CD4-positive, CD25-positive, alpha-beta regulatory T cell (primary cell): ENCODE data around the gene NCKAP1. TPM values are rescaled to one million over a fixed set of nuclear protein-coding genes. Genes with fewer than 3 reads are reported as not detected.
"Not testable (repeated sequence)": the region's sequence is repeated elsewhere in the genome, so short reads cannot be mapped to it uniquely, and the experiment has no call there.

Experiments used
- ATAC-seq, 2 donors: fragments of 150-1000 bp; cut with Tn5 transposase; one replicate each; pipeline ENCODE4 v1.10.0; 2021; ENCODE audit warnings: low read depth in 2 of 2, moderate number of reproducible peaks in 2 of 2, moderate library complexity in 1 of 2
- DNase-seq, 3 donors: peaks; one replicate each; pipeline versions ENCODE4 v3.0.0 to v3.0.0-alpha.2; 2012 to 2022; ENCODE audit warnings: mixed read lengths in 1 of 3
- H3K27ac ChIP-seq: one replicate; pipeline ENCODE4 v1.7.0; 2013; ENCODE audit warnings: mild to moderate bottlenecking, low read length; ENCODE audit not compliant: insufficient read depth, poor library complexity, severe bottlenecking
- H3K27me3 ChIP-seq: one replicate; pipeline ENCODE4 v1.7.0; 2013; ENCODE audit warnings: low read length; ENCODE audit not compliant: control insufficient read depth, insufficient read depth
- H3K36me3 ChIP-seq: one replicate; pipeline ENCODE4 v1.7.0; 2013; ENCODE audit warnings: mild to moderate bottlenecking, low read length, moderate library complexity; ENCODE audit not compliant: control insufficient read depth, insufficient read depth
- H3K4me1 ChIP-seq: 2 replicates; pipeline ENCODE4 v1.7.0; 2013; ENCODE audit warnings: mild to moderate bottlenecking, low read length; ENCODE audit not compliant: insufficient read depth, control insufficient read depth, poor library complexity, severe bottlenecking
- H3K4me3 ChIP-seq: one replicate; pipeline ENCODE4 v1.7.0; 2013; ENCODE audit warnings: low read depth, mild to moderate bottlenecking, low read length, moderate library complexity
- H3K9me3 ChIP-seq, 2 experiments: 1 replicate in 1 of 2; 2 replicates in 1 of 2; pipeline ENCODE4 v1.7.0; 2013; ENCODE audit warnings: low read length in 2 of 2, mild to moderate bottlenecking in 1 of 2, moderate library complexity in 1 of 2; ENCODE audit not compliant: control insufficient read depth in 2 of 2
- H3K27ac Mint-ChIP-seq, 3 donors: one replicate each; pipeline ENCODE4 v1.8.0; 2020 to 2022; ENCODE audit warnings: mild to moderate bottlenecking in 3 of 3, mixed read lengths in 3 of 3, moderate library complexity in 2 of 3
- H3K27me3 Mint-ChIP-seq: one replicate; pipeline ENCODE4 v1.8.0; 2022; ENCODE audit warnings: mild to moderate bottlenecking, mixed read lengths
- H3K36me3 Mint-ChIP-seq: one replicate; pipeline ENCODE4 v1.8.0; 2020; ENCODE audit warnings: mixed read lengths
- H3K4me1 Mint-ChIP-seq, 4 donors: one replicate each; pipeline ENCODE4 v1.8.0; 2020 to 2022; ENCODE audit warnings: mixed read lengths in 4 of 4, mild to moderate bottlenecking in 1 of 4
- H3K4me3 Mint-ChIP-seq, 4 donors: one replicate each; pipeline ENCODE4 v1.8.0; 2020 to 2022; ENCODE audit warnings: mild to moderate bottlenecking in 4 of 4, mixed read lengths in 4 of 4, moderate library complexity in 3 of 4
- H3K9me3 Mint-ChIP-seq, 7 donors: one replicate each; pipeline ENCODE4 v1.8.0; 2020 to 2022; ENCODE audit warnings: mixed read lengths in 7 of 7, mild to moderate bottlenecking in 3 of 7, moderate library complexity in 2 of 7
- polyA plus RNA-seq, 4 donors: library from polyadenylated mRNA; unstranded; fragments of 300-500 nt; fragmentation: Illumina TruSeq; gene quantifications; one replicate each; pipeline ENCODE4 v1.2.3, GENCODE V29; 2021
- total RNA-seq: library from RNA; stranded (reverse); gene quantifications from one replicate; pipeline ENCODE4 v1.2.3, GENCODE V29; 2022

NCKAP1 gene
- total and polyA plus RNA-seq, 5 donors from 2014 or later: 0.64 to 5.7 (median 1.1) TPM

GRCh38 chr2:183026424-183026823 lies 11.8 kb downstream of the NCKAP1 start:
- no peak for DNase-seq
- H3K4me3 Mint-ChIP-seq: no peak overlapping the region
- H3K4me1 Mint-ChIP-seq: peaks cover 0 to 5% (median 0%) of the 10 kb centered on the region in 4 donors

GRCh38 chr2:183025993-183026392 lies 12.3 kb downstream of the NCKAP1 start:
- no peak overlapping the region for H3K27ac Mint-ChIP-seq
- H3K27me3 ChIP-seq: peaks cover 9% of the 10 kb centered on the region
- ATAC-seq: no peak
- H3K4me1 ChIP-seq: no peaks in the 10 kb centered on the region
- H3K4me3 ChIP-seq: no peak overlapping the region
- H3K9me3 Mint-ChIP-seq: peaks cover 0 to 1% (median 0%) of the 10 kb centered on the region in 7 donors
- DNase-seq: no peak
- H3K36me3 Mint-ChIP-seq: peaks cover 4% of the 10 kb centered on the region
- H3K27ac ChIP-seq: no peak overlapping the region
- H3K4me3 Mint-ChIP-seq: no peak overlapping the region
- H3K36me3 ChIP-seq: no peaks in the 10 kb centered on the region
- H3K4me1 Mint-ChIP-seq: peaks cover 0 to 5% (median 0%) of the 10 kb centered on the region in 4 donors
- no peaks in the 10 kb centered on the region for H3K9me3 ChIP-seq
- H3K27me3 Mint-ChIP-seq: peaks cover 29% of the 10 kb centered on the region

More at GRCh38 chr2:183026424-183026823, 11.8 kb downstream of the NCKAP1 start:
- Histone ChIP-seq H3K27ac (no peak overlapping the region), H3K27me3 (peaks cover 10% of the 10 kb centered on the region), H3K4me3 (no peak overlapping the region), H3K4me1 (no peaks in the 10 kb centered on the region), H3K36me3 (no peaks in the 10 kb centered on the region), H3K9me3 (no peaks in the 10 kb centered on the region)
- Mint-ChIP-seq H3K9me3 (peaks cover 0 to 1% (median 0%) of the 10 kb centered on the region in 7 donors), H3K27ac (no peak overlapping the region), H3K27me3 (peaks cover 30% of the 10 kb centered on the region), H3K36me3 (peaks cover 3% of the 10 kb centered on the region)
- ATAC-seq: no peak

GRCh38 chr2:183024339-183025095 lies 13.7 kb downstream of the NCKAP1 start:
- peaks cover 8% of the 10 kb centered on the region for H3K36me3 Mint-ChIP-seq
- no peaks in the 10 kb centered on the region for H3K9me3 ChIP-seq
- H3K36me3 ChIP-seq: no peaks in the 10 kb centered on the region
- no peak overlapping the region for H3K4me3 Mint-ChIP-seq
- ATAC-seq (no peak), DNase-seq (no peak)
- peaks cover 19% of the 10 kb centered on the region for H3K27me3 Mint-ChIP-seq
- H3K27ac ChIP-seq: no peak overlapping the region
- no peaks in the 10 kb centered on the region for H3K4me1 ChIP-seq
- peaks cover 4% of the 10 kb centered on the region for H3K27me3 ChIP-seq
- peaks cover 0 to 3% (median 0%) of the 10 kb centered on the region in 7 donors for H3K9me3 Mint-ChIP-seq
- H3K4me3 ChIP-seq: no peak overlapping the region
- no peak overlapping the region for H3K27ac Mint-ChIP-seq
- peaks cover 0 to 5% (median 0%) of the 10 kb centered on the region in 4 donors for H3K4me1 Mint-ChIP-seq

- no peak for ATAC-seq
- no peaks in the 10 kb centered on the region for H3K4me1 ChIP-seq
- H3K27ac Mint-ChIP-seq: no peak overlapping the region
- H3K4me1 Mint-ChIP-seq: peaks cover 0 to 2% (median 0%) of the 10 kb centered on the region in 4 donors
- H3K36me3 Mint-ChIP-seq: peaks cover 9% of the 10 kb centered on the region
- no peak overlapping the region for H3K4me3 Mint-ChIP-seq
- H3K27me3 Mint-ChIP-seq: peaks cover 13% of the 10 kb centered on the region
- no peak overlapping the region for H3K27ac ChIP-seq
- no peak overlapping the region for H3K4me3 ChIP-seq
- peaks cover 0 to 3% (median 0%) of the 10 kb centered on the region in 7 donors for H3K9me3 Mint-ChIP-seq
- H3K36me3 ChIP-seq: no peaks in the 10 kb centered on the region
- DNase-seq: no peak
- H3K9me3 ChIP-seq: no peaks in the 10 kb centered on the region
- H3K27me3 ChIP-seq: no peaks in the 10 kb centered on the region
These were observed 15.5 kb downstream of the NCKAP1 start for GRCh38 chr2:183022711-183023110.

GRCh38 chr2:183021613-183022012 lies 16.6 kb downstream of the NCKAP1 start:
- Histone ChIP-seq H3K27ac (no peak overlapping the region), H3K9me3 (no peaks in the 10 kb centered on the region), H3K27me3 (no peaks in the 10 kb centered on the region), H3K4me1 (no peaks in the 10 kb centered on the region), H3K4me3 (no peak overlapping the region), H3K36me3 (no peaks in the 10 kb centered on the region)
- H3K27me3 Mint-ChIP-seq: peaks cover 8% of the 10 kb centered on the region
- H3K36me3 Mint-ChIP-seq: peaks cover 10% of the 10 kb centered on the region
- H3K27ac Mint-ChIP-seq: no peak overlapping the region
- peaks cover 0 to 2% (median 0%) of the 10 kb centered on the region in 4 donors for H3K4me1 Mint-ChIP-seq
- ATAC-seq (no peak), DNase-seq (no peak)
- peaks cover 0 to 3% (median 0%) of the 10 kb centered on the region in 7 donors for H3K9me3 Mint-ChIP-seq
- no peak overlapping the region for H3K4me3 Mint-ChIP-seq

GRCh38 chr2:183019718-183020442 lies 18.4 kb downstream of the NCKAP1 start:
- no peak overlapping the region for H3K4me3 ChIP-seq
- H3K27ac ChIP-seq: no peak overlapping the region
- no peak overlapping the region for H3K4me3 Mint-ChIP-seq
- H3K4me1 Mint-ChIP-seq: peaks cover 0 to 2% (median 0%) of the 10 kb centered on the region in 4 donors
- H3K36me3 ChIP-seq: no peaks in the 10 kb centered on the region
- peaks cover 5% of the 10 kb centered on the region for H3K27me3 Mint-ChIP-seq
- no peak for ATAC-seq
- no peaks in the 10 kb centered on the region for H3K27me3 ChIP-seq
- no peaks in the 10 kb centered on the region for H3K9me3 ChIP-seq
- H3K27ac Mint-ChIP-seq: no peak overlapping the region
- H3K9me3 Mint-ChIP-seq: peaks cover 0 to 3% (median 0%) of the 10 kb centered on the region in 7 donors
- peaks cover 13% of the 10 kb centered on the region for H3K36me3 Mint-ChIP-seq
- no peaks in the 10 kb centered on the region for H3K4me1 ChIP-seq
- DNase-seq: no peak

GRCh38 chr2:183017845-183018244 lies 20.4 kb downstream of the NCKAP1 start:
- H3K4me3 ChIP-seq, H3K4me1 ChIP-seq, H3K36me3 ChIP-seq, ATAC-seq, H3K9me3 ChIP-seq, H3K4me1 Mint-ChIP-seq, H3K27me3 ChIP-seq, H3K4me3 Mint-ChIP-seq, H3K9me3 Mint-ChIP-seq, DNase-seq, H3K27me3 Mint-ChIP-seq, H3K27ac ChIP-seq, H3K27ac Mint-ChIP-seq: not testable (repeated sequence)
- peaks cover 16% of the 10 kb centered on the region for H3K36me3 Mint-ChIP-seq
